Measurements from ENCODE around the gene SPRY2. TPM values are rescaled to one million over a fixed set of nuclear protein-coding genes. Genes with fewer than 3 reads are reported as not detected.

Gene SPRY2
- total RNA-seq, 1 donor from 2014 or later: 52.0 TPM

GRCh38 chr13:80386592-80386991 lies 45.7 kb upstream of the SPRY2 start:
- no peak overlapping the region for H3K4me3 Mint-ChIP-seq (ENCODE audit: unreplicated experiment)
- H3K27ac Mint-ChIP-seq (ENCODE audit: unreplicated experiment): no peak overlapping the region
- H3K36me3 Mint-ChIP-seq (ENCODE audit: unreplicated experiment): peaks cover 1% of the 10 kb centered on the region
- H3K4me1 Mint-ChIP-seq (ENCODE audit: unreplicated experiment): peaks cover 3% of the 10 kb centered on the region
- TF ChIP-seq CTCF (IDR thresholded peaks at IDR 0.05): no peak
- H3K9me3 Mint-ChIP-seq (ENCODE audit: unreplicated experiment): peaks cover 5% of the 10 kb centered on the region
- no peak for DNase-seq (ENCODE audit: extremely low spot score, unreplicated experiment)
- H3K27me3 Mint-ChIP-seq (ENCODE audit: unreplicated experiment): no peaks in the 10 kb centered on the region

- Mint-ChIP-seq H3K36me3 (ENCODE audit: unreplicated experiment) (peaks cover 1% of the 10 kb centered on the region), H3K9me3 (ENCODE audit: unreplicated experiment) (peaks cover 5% of the 10 kb centered on the region), H3K4me3 (ENCODE audit: unreplicated experiment) (no peak overlapping the region), H3K27me3 (ENCODE audit: unreplicated experiment) (no peaks in the 10 kb centered on the region), H3K27ac (ENCODE audit: unreplicated experiment) (no peak overlapping the region), H3K4me1 (ENCODE audit: unreplicated experiment) (peaks cover 3% of the 10 kb centered on the region)
- no peak for DNase-seq (ENCODE audit: extremely low spot score, unreplicated experiment)
- no peak for TF ChIP-seq CTCF (IDR thresholded peaks at IDR 0.05)
These were observed 45.1 kb upstream of the SPRY2 start for GRCh38 chr13:80386002-80386401.

GRCh38 chr13:80382576-80382975 lies 41.6 kb upstream of the SPRY2 start:
- H3K9me3 Mint-ChIP-seq (ENCODE audit: unreplicated experiment): no peaks in the 10 kb centered on the region
- H3K36me3 Mint-ChIP-seq (ENCODE audit: unreplicated experiment): no peaks in the 10 kb centered on the region
- H3K27ac Mint-ChIP-seq (ENCODE audit: unreplicated experiment): no peak overlapping the region
- H3K4me3 Mint-ChIP-seq (ENCODE audit: unreplicated experiment): no peak overlapping the region
- no peak for DNase-seq (ENCODE audit: extremely low spot score, unreplicated experiment)
- H3K27me3 Mint-ChIP-seq (ENCODE audit: unreplicated experiment): no peaks in the 10 kb centered on the region
- H3K4me1 Mint-ChIP-seq (ENCODE audit: unreplicated experiment): no peaks in the 10 kb centered on the region
- no peak for TF ChIP-seq CTCF (IDR thresholded peaks at IDR 0.05)

GRCh38 chr13:80379245-80379644 lies 38.3 kb upstream of the SPRY2 start:
- TF ChIP-seq CTCF (IDR thresholded peaks at IDR 0.05): no peak
- DNase-seq (ENCODE audit: extremely low spot score, unreplicated experiment): no peak
- no peak overlapping the region for H3K4me3 Mint-ChIP-seq (ENCODE audit: unreplicated experiment)

GRCh38 chr13:80376554-80376953 lies 35.6 kb upstream of the SPRY2 start:
- Mint-ChIP-seq H3K36me3 (ENCODE audit: unreplicated experiment) (no peaks in the 10 kb centered on the region), H3K27ac (ENCODE audit: unreplicated experiment) (no peak overlapping the region), H3K4me3 (ENCODE audit: unreplicated experiment) (no peak overlapping the region), H3K4me1 (ENCODE audit: unreplicated experiment) (peaks cover 18% of the 10 kb centered on the region), H3K9me3 (ENCODE audit: unreplicated experiment) (no peaks in the 10 kb centered on the region), H3K27me3 (ENCODE audit: unreplicated experiment) (no peaks in the 10 kb centered on the region)
- no peak for TF ChIP-seq CTCF (IDR thresholded peaks at IDR 0.05)
- DNase-seq (ENCODE audit: extremely low spot score, unreplicated experiment): no peak

More at GRCh38 chr13:80379245-80379644, 38.3 kb upstream of the SPRY2 start:
- no peaks in the 10 kb centered on the region for H3K36me3 Mint-ChIP-seq (ENCODE audit: unreplicated experiment)
- H3K27me3 Mint-ChIP-seq (ENCODE audit: unreplicated experiment): no peaks in the 10 kb centered on the region
- no peaks in the 10 kb centered on the region for H3K9me3 Mint-ChIP-seq (ENCODE audit: unreplicated experiment)
- peaks cover 12% of the 10 kb centered on the region for H3K4me1 Mint-ChIP-seq (ENCODE audit: unreplicated experiment)
- H3K27ac Mint-ChIP-seq (ENCODE audit: unreplicated experiment): no peak overlapping the region
